Fibroblast of mammary gland (primary cell): ENCODE data around the gene NME9.

ENCODE experiments used
- DNase-seq: peaks from one replicate; pipeline ENCODE4 v3.0.0-alpha.2; 2010; ENCODE audit warnings: low read depth
- H3K4me3 ChIP-seq: 2 replicates; pipeline ENCODE4 v1.5.1; 2011; ENCODE audit warnings: low read depth, mild to moderate bottlenecking, low read length, moderate library complexity; ENCODE audit not compliant: control insufficient read depth
- TF ChIP-seq, protein P1 (sequence below): conservative IDR thresholded peaks from 2 replicates; pipeline ENCODE4 v1.5.1; 2011; ENCODE audit warnings: low read depth, low read length, inconsistent platforms; ENCODE audit not compliant: control insufficient read depth, insufficient read depth

The NME9 gene

DNA sequence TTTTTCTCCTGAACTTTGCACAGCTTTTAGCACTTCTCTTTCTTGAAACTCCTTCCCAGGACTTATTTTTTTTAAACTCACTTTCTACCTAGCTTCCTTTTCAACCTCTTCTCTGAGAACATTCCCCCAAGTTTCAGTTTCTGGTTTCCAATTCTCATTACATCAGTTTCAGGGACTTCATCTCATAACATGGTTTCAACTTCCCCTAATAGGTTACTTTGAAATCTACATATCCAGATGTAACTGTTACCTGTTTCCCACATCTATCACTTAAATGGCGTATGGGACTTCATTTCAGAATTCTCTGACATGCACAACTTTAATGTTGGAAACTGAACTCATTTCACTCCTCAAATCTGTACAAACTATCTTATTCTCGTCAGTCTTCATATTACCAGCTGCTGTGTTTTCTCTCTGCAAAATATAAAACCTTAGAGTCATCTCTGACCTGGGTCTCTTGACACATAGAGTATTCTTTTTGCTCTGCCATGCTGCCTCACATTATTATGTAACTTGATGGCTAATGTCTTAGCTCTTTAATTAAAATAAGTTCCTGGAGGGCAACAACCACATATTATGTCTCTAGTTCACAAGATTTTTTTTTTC lies 58.4 kb downstream of the NME9 start:
- H3K4me3 ChIP-seq = no peak overlapping the region
- TF ChIP-seq, protein P1, sequence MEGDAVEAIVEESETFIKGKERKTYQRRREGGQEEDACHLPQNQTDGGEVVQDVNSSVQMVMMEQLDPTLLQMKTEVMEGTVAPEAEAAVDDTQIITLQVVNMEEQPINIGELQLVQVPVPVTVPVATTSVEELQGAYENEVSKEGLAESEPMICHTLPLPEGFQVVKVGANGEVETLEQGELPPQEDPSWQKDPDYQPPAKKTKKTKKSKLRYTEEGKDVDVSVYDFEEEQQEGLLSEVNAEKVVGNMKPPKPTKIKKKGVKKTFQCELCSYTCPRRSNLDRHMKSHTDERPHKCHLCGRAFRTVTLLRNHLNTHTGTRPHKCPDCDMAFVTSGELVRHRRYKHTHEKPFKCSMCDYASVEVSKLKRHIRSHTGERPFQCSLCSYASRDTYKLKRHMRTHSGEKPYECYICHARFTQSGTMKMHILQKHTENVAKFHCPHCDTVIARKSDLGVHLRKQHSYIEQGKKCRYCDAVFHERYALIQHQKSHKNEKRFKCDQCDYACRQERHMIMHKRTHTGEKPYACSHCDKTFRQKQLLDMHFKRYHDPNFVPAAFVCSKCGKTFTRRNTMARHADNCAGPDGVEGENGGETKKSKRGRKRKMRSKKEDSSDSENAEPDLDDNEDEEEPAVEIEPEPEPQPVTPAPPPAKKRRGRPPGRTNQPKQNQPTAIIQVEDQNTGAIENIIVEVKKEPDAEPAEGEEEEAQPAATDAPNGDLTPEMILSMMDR = no peak
- no peak for DNase-seq

DNA sequence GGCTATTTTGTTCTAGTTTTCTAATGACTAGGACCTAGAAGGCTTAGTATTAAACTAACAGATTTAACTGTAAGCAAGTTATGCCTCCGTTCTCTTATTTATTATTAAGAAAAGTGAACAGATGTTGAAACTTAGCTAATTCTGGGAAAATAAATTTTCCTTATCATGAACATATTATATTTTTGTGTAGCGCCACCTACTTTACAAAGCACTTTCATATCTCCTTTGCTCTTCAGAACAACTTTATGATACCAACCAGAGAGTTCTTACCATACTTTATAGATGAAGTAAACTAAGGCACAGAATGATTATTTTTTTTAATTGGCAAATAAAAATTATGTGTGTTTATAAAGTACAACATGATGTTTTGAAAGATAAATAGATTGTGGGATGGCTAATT lies 59.4 kb downstream of the NME9 start:
- TF ChIP-seq, protein P1 = no peak
- H3K4me3 ChIP-seq = no peak overlapping the region
- no peak for DNase-seq

DNA sequence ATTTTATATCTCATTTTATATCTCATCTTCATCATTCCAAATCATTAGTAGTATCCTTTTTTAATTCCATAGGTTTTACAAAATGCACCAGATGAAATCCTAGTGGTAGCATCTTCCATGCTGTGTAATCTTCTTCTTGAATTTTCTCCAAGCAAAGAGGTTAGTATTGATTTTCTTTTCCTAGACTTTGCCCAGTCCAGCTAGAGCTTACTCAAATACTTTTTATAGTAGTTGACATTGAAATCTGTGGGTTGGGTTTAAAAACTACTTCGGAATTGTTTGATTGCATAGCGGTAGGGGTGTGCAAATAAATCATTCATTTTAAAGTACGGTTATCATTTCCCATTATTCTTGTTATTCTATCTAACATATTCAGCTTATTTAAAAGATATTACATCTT lies 62.6 kb downstream of the NME9 start:
- no peak overlapping the region for H3K4me3 ChIP-seq
- TF ChIP-seq, protein P1 = no peak
- DNase-seq = no peak

DNA sequence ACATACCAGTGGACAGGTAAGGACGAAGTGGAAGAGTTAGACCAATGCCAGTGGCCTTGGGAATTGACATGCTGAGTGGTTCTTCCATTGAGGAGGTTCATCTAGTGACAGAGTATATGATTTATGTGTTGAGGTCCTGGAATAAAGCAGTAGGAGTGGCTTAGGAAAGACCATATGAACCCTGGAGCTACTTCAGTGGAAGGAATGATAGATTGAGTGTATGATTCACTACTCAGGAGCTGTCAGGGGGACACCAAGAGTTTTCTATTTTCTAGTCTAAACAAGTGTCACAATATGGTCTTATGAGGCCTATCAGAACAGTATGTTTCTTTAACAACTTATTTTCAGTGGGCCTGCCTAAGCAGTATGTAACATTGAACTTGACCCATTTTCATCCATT lies 63.9 kb downstream of the NME9 start:
- DNase-seq = no peak
- TF ChIP-seq, protein P1 = no peak

GRCh38 chr3:138263104-138263503 lies 66.5 kb downstream of the NME9 start:
- TF ChIP-seq, protein P1 = no peak
- no peak overlapping the region for H3K4me3 ChIP-seq
- no peak for DNase-seq

More for the DNA sequence above, 63.9 kb downstream of the NME9 start:
- no peak overlapping the region for H3K4me3 ChIP-seq

DNA sequence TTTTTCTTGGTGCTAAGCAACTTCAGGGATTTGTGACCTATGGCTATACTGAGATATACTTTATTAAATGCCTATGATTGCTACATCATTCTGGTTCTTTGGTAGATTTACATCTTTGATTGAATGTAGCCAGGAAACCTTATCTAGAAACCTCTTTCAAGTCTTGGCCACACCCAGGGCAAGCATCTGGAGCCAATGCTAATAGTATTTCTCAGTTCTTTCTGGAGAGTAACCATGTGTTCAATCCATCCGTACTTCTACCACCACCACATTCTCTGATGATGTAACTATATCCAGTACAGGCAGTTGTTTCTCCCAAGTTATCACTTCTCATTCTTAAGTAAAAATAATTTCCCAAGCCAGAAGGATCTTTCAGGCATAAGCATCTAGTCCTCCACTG lies 69.0 kb downstream of the NME9 start:
- no peak overlapping the region for H3K4me3 ChIP-seq
- TF ChIP-seq, protein P1 = no peak
- no peak for DNase-seq

DNA sequence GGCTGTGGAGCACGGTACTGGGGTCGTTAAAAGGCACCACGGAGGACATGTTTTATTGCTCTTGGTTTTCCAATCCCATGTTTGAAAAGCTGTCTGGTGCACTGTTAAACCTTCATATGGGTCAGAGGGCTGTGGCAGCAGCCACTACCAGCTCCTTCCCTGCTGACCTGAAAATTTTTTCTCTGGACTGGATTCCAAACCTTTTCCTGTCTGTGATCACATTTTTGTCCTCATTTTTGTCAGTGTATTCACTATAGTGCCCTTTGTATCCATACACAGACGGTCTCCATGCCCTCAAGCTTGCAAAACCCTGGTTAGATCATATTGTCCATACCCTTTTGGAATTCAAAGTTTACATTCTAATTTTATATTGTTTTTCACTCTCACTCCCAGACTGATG lies 70.5 kb downstream of the NME9 start:
- no peak overlapping the region for H3K4me3 ChIP-seq
- TF ChIP-seq, protein P1 = no peak
- DNase-seq = no peak
